HL-60 (cell line): Measurements from ENCODE around the gene USP19.

Experiments
- DNase-seq, 2 experiments: peaks; one replicate each; pipeline ENCODE4 v3.0.0-alpha.2; 2010 to 2020; ENCODE audit warnings: low read depth in 1 of 2, low spot score in 1 of 2
- H3K27ac ChIP-seq: fragments of 250-450 bp; sonication (Bioruptor Pico); replicated peaks from 2 replicates; pipeline ENCODE4 v1.5.1; 2020; ENCODE audit warnings: mild to moderate bottlenecking, moderate library complexity
- H3K27me3 ChIP-seq: fragments of 250-450 bp; sonication (Bioruptor Pico); 2 replicates; pipeline ENCODE4 v1.5.1; 2021; ENCODE audit warnings: mild to moderate bottlenecking, moderate library complexity; ENCODE audit not compliant: insufficient read depth, poor library complexity, severe bottlenecking
- H3K4me3 ChIP-seq: replicated peaks from 2 replicates; pipeline ENCODE4 v1.5.1; 2011; ENCODE audit warnings: mild to moderate bottlenecking, control low read depth, low read length; ENCODE audit not compliant: insufficient read depth
- GABPA ChIP-seq: IDR thresholded peaks from 2 replicates; pipeline ENCODE4 v1.6.1; 2012; ENCODE audit warnings: low read depth
- POLR2AphosphoS5 ChIP-seq: IDR thresholded peaks from 2 replicates; pipeline ENCODE4 v1.6.1; 2012; ENCODE audit warnings: low read depth
- SPI1 ChIP-seq: IDR thresholded peaks from 2 replicates; pipeline ENCODE4 v1.6.1; 2012; ENCODE audit warnings: low read depth, mild to moderate bottlenecking, borderline replicate concordance
- TF ChIP-seq, protein P1 (sequence below): IDR thresholded peaks from 2 replicates; pipeline ENCODE4 v1.6.1; 2012; ENCODE audit warnings: low read depth; ENCODE audit not compliant: insufficient replicate concordance
- TF ChIP-seq, protein P2 (sequence below): IDR thresholded peaks from one replicate; pipeline ENCODE4 v1.5.1; 2011; ENCODE audit warnings: low read length, control low read depth, inconsistent platforms; ENCODE audit not compliant: insufficient read depth

Gene USP19

DNA sequence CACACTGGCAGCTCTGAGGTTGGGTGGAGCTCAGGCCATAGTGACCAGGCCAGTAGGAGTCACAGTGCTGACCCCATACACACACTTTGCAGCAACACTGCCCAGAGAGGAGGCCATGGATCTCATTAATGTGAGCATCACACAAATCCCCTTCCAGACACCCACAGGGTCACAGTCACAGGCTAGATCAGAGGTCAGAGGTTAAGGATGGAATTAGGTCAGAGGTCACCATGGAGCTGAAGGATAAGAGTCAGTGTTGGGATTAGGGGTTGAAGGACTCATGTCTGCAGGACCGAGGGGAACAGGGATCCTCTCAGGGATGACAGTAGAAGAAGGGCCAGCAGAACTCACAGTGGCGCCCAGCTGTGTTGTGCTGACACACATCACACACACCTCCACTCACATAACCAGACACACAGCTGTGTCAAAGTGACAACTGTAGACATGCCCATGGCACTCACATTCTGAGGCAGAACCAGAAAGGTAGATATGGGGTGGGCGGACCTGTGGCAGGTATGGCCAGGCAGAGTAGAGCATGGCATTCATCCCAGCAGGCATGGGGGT lies 32.8 kb upstream of the USP19 start:
- DNase-seq, result no peak
- TF ChIP-seq, protein P1, sequence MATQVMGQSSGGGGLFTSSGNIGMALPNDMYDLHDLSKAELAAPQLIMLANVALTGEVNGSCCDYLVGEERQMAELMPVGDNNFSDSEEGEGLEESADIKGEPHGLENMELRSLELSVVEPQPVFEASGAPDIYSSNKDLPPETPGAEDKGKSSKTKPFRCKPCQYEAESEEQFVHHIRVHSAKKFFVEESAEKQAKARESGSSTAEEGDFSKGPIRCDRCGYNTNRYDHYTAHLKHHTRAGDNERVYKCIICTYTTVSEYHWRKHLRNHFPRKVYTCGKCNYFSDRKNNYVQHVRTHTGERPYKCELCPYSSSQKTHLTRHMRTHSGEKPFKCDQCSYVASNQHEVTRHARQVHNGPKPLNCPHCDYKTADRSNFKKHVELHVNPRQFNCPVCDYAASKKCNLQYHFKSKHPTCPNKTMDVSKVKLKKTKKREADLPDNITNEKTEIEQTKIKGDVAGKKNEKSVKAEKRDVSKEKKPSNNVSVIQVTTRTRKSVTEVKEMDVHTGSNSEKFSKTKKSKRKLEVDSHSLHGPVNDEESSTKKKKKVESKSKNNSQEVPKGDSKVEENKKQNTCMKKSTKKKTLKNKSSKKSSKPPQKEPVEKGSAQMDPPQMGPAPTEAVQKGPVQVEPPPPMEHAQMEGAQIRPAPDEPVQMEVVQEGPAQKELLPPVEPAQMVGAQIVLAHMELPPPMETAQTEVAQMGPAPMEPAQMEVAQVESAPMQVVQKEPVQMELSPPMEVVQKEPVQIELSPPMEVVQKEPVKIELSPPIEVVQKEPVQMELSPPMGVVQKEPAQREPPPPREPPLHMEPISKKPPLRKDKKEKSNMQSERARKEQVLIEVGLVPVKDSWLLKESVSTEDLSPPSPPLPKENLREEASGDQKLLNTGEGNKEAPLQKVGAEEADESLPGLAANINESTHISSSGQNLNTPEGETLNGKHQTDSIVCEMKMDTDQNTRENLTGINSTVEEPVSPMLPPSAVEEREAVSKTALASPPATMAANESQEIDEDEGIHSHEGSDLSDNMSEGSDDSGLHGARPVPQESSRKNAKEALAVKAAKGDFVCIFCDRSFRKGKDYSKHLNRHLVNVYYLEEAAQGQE, result no peak
- no peak for TF ChIP-seq POLR2AphosphoS5
- TF ChIP-seq, protein P2, sequence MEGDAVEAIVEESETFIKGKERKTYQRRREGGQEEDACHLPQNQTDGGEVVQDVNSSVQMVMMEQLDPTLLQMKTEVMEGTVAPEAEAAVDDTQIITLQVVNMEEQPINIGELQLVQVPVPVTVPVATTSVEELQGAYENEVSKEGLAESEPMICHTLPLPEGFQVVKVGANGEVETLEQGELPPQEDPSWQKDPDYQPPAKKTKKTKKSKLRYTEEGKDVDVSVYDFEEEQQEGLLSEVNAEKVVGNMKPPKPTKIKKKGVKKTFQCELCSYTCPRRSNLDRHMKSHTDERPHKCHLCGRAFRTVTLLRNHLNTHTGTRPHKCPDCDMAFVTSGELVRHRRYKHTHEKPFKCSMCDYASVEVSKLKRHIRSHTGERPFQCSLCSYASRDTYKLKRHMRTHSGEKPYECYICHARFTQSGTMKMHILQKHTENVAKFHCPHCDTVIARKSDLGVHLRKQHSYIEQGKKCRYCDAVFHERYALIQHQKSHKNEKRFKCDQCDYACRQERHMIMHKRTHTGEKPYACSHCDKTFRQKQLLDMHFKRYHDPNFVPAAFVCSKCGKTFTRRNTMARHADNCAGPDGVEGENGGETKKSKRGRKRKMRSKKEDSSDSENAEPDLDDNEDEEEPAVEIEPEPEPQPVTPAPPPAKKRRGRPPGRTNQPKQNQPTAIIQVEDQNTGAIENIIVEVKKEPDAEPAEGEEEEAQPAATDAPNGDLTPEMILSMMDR, result no peak
- no peak for TF ChIP-seq SPI1
- no peak for TF ChIP-seq GABPA
- H3K27ac ChIP-seq, result no peak overlapping the region
- H3K27me3 ChIP-seq, result no peaks in the 10 kb centered on the region
- H3K4me3 ChIP-seq, result no peak overlapping the region

DNA sequence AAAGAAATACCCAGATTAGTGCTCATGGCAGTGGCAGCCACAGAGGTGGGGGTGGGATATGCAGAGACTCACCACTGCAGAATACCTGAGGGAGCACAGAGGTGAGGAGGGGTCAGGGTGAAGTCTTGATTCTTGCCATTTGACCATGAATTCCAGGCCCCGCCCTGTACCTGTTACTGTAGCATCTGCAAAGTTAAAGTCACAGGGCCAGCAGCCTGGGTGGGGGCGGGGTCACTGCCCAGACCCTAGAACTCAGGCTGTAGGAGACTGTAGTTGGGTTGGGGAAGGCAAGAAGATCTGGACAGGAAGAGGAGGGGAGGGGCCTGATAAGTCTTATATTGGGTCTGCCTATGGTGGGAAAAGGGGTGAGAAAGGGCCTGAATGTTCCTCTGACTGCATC lies 31.0 kb upstream of the USP19 start:
- H3K4me3 ChIP-seq, result no peak overlapping the region
- no peak overlapping the region for H3K27ac ChIP-seq
- TF ChIP-seq POLR2AphosphoS5 (no peak), GABPA (no peak), SPI1 (no peak)
- TF ChIP-seq, protein P2, result no peak
- TF ChIP-seq, protein P1, result no peak
- H3K27me3 ChIP-seq, result no peaks in the 10 kb centered on the region
- no peak for DNase-seq

DNA sequence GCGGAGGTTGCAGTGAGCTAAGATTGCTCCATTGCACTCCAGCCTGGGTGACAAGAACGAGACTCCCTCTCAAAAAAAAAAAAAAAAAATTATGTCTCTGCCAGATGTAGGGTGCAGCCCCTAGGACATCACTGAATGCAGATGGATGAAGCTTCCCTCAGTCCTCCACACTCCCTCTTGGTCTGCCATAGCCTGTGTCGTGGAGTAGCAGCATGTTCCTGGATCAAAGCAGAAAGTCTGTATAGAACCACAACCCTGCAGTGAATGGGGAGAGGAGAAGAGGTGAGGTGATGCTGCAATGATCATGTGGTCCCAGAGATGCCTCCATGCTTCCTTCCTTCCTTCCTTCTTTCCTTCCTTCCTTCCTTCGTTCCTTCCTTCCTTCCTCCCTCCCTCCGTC lies 27.5 kb upstream of the USP19 start:
- Histone ChIP-seq H3K27me3 (no peaks in the 10 kb centered on the region), H3K27ac (no peak overlapping the region), H3K4me3 (no peak overlapping the region)
- no peak for DNase-seq
- TF ChIP-seq, protein P2, result no peak
- TF ChIP-seq, protein P1, result no peak
- TF ChIP-seq POLR2AphosphoS5 (no peak), GABPA (no peak), SPI1 (no peak)
